Endothelial cell (in vitro differentiated cells): Measurements from ENCODE around the gene TFCP2. TPM values are rescaled to one million over a fixed set of nuclear protein-coding genes. Genes with fewer than 3 reads are reported as not detected.

Experiments used
- DNase-seq: peaks from one replicate; pipeline ENCODE4 v3.0.0; 2021; ENCODE audit warnings: low spot score
- H3K27ac Mint-ChIP-seq: one replicate; pipeline ENCODE4 v1.8.0; 2021; ENCODE audit warnings: mixed read lengths, inconsistent platforms; ENCODE audit not compliant: unreplicated experiment
- H3K27me3 Mint-ChIP-seq: one replicate; pipeline ENCODE4 v1.8.0; 2021; ENCODE audit warnings: mild to moderate bottlenecking, moderate library complexity, mixed read lengths, inconsistent platforms; ENCODE audit not compliant: unreplicated experiment
- H3K36me3 Mint-ChIP-seq: one replicate; pipeline ENCODE4 v1.8.0; 2021; ENCODE audit warnings: mild to moderate bottlenecking, low read depth, mixed read lengths, inconsistent platforms; ENCODE audit not compliant: unreplicated experiment
- H3K4me1 Mint-ChIP-seq: one replicate; pipeline ENCODE4 v1.8.0; 2021; ENCODE audit warnings: mild to moderate bottlenecking, mixed read lengths, inconsistent platforms; ENCODE audit not compliant: unreplicated experiment
- H3K4me3 Mint-ChIP-seq: one replicate; pipeline ENCODE4 v1.8.0; 2021; ENCODE audit warnings: mild to moderate bottlenecking, mixed read lengths, inconsistent platforms; ENCODE audit not compliant: unreplicated experiment
- H3K9me3 Mint-ChIP-seq: one replicate; pipeline ENCODE4 v1.8.0; 2021; ENCODE audit warnings: mixed read lengths, inconsistent platforms; ENCODE audit not compliant: unreplicated experiment
- CTCF ChIP-seq: fragments of 200-600 bp; sonication (generic); IDR thresholded peaks from one replicate; pipeline ENCODE4 v1.5.0; 2021; ENCODE audit warnings: antibody characterized with exemption; ENCODE audit not compliant: unreplicated experiment
- total RNA-seq: library from RNA; stranded (reverse); fragmentation: NEBNext Ultra II Directional; extraction: Animal tissue kit (Norgen Biotek cat#: 25700); gene quantifications from one replicate; pipeline ENCODE4 v1.2.1, GENCODE V29; 2021; ENCODE audit not compliant: unreplicated experiment

Gene TFCP2
- total RNA-seq, 1 donor from 2014 or later: 29.5 TPM

- H3K9me3 Mint-ChIP-seq: no peaks in the 10 kb centered on the region
- H3K36me3 Mint-ChIP-seq: no peaks in the 10 kb centered on the region
- peak within 1 kb of the TSS; percentile 33 for H3K27ac Mint-ChIP-seq
- peaks cover 11% of the 10 kb centered on the region for H3K4me1 Mint-ChIP-seq
- H3K4me3 Mint-ChIP-seq: peak within 1 kb of the TSS; percentile 70
- DNase-seq: peak; percentile 75
- TF ChIP-seq CTCF: peak; percentile 76
- peaks cover 6% of the 10 kb centered on the region for H3K27me3 Mint-ChIP-seq
Measured at GRCh38 chr12:51217968-51218606, 45.2 kb upstream of the TFCP2 start, which contains the start of gene POU6F1. Gene POU6F1 (minus strand): TSS chr12:51218062. CDS start chr12:51206836, 11,226 bp downstream.

- Mint-ChIP-seq H3K27me3 (peaks cover 6% of the 10 kb centered on the region), H3K4me3 (peak overlapping the region; percentile 70), H3K9me3 (no peaks in the 10 kb centered on the region), H3K27ac (no peak overlapping the region), H3K4me1 (peaks cover 11% of the 10 kb centered on the region), H3K36me3 (no peaks in the 10 kb centered on the region)
- TF ChIP-seq CTCF: peak; percentile 4
- peak; percentile 45 for DNase-seq
Measured at GRCh38 chr12:51217133-51217967, 44.4 kb upstream of the TFCP2 start.

GRCh38 chr12:51216642-51217041, 43.7 kb upstream of the TFCP2 start:
- Mint-ChIP-seq H3K4me1 (peaks cover 11% of the 10 kb centered on the region), H3K4me3 (peak overlapping the region; percentile 78), H3K27me3 (peaks cover 6% of the 10 kb centered on the region), H3K27ac (peak overlapping the region; percentile 65), H3K9me3 (no peaks in the 10 kb centered on the region), H3K36me3 (no peaks in the 10 kb centered on the region)
- no peak for DNase-seq
- TF ChIP-seq CTCF: no peak

GRCh38 chr12:51214895-51215294, 42.0 kb upstream of the TFCP2 start:
- Mint-ChIP-seq H3K9me3 (no peaks in the 10 kb centered on the region), H3K27me3 (peaks cover 4% of the 10 kb centered on the region), H3K27ac (no peak overlapping the region), H3K4me3 (no peak overlapping the region), H3K36me3 (no peaks in the 10 kb centered on the region), H3K4me1 (peaks cover 11% of the 10 kb centered on the region)
- DNase-seq: no peak
- TF ChIP-seq CTCF: no peak
